ENCODE data around the gene NT5DC4. TPM values are rescaled to one million over a fixed set of nuclear protein-coding genes. Genes with fewer than 3 reads are reported as not detected.

Gene NT5DC4
- total and polyA plus RNA-seq, 2 of the 8 experiments (the other 6 are each of a cell fraction or from before 2014, with no cell fraction given) = not detected

GRCh38 chr2:112692918-112693317 is 27.9 kb upstream of the NT5DC4 start:
- Histone ChIP-seq H3K4ac (replicated peaks; ENCODE audit: insufficient read length, low read depth, low read length) (peak overlapping the region; percentile 60), H2AK5ac (ENCODE audit: low read depth, low read length) (peak overlapping the region; percentile 15; the same call in 1 of the 2 replicates), H4K8ac (ENCODE audit: extremely low read depth, insufficient read depth, low read length) (0 out of 2 replicates have a peak overlapping the region, but pooled peaks have one; percentile 31), H2AFZ (ENCODE audit: low read length) (peak overlapping the region; percentile 71; the same call in 1 of the 2 replicates), H2BK120ac (replicated peaks; ENCODE audit: low read depth, low read length) (peak overlapping the region; percentile 62), H3K4me2 (ENCODE audit: insufficient read depth in 1 of 2, low read depth in 2 of 2, low read length in 2 of 2) (no peak overlapping the region), H3K56ac (replicated peaks; ENCODE audit: insufficient read length, low read depth, low read length) (no peak overlapping the region), H3K79me1 (ENCODE audit: low read depth, low read length) (no peaks in the 10 kb centered on the region), H3K27me3 (replicated peaks in 1 of 4; ENCODE audit: control insufficient read depth in 3 of 4, extremely low read depth in 1 of 4, insufficient read depth in 3 of 4, low read length in 3 of 4) (no peaks in the 10 kb centered on the region), H3K79me2 (ENCODE audit: control insufficient read depth in 1 of 2, insufficient read depth in 2 of 2, low read length in 2 of 2) (no peaks in the 10 kb centered on the region), H3K27ac (ENCODE audit: low read depth, low read length) (no peak overlapping the region), H3K4me1 (replicated peaks in 1 of 4; ENCODE audit: control insufficient read depth in 3 of 4, insufficient read depth in 4 of 4, low read length in 3 of 4) (peaks cover 0 to 6% (median 3%) of the 10 kb centered on the region in 4 experiments; a peak in 4 of 7 replicates), H3K23me2 (ENCODE audit: low read depth, low read length) (no peaks in the 10 kb centered on the region), H3K9me3 (ENCODE audit: insufficient read depth in 2 of 2, low read depth in 1 of 2, low read length in 1 of 2) (no peaks in the 10 kb centered on the region), H2BK15ac (ENCODE audit: low read length) (no peak overlapping the region), H4K91ac (replicated peaks; ENCODE audit: insufficient read length, low read length) (no peak overlapping the region), H2BK12ac (ENCODE audit: low read depth, low read length) (peak overlapping the region; percentile 35; the same call in 1 of the 2 replicates), H3K36me3 (ENCODE audit: control insufficient read depth in 2 of 4, insufficient read depth in 4 of 4, low read length in 3 of 4) (no peaks in the 10 kb centered on the region), H4K5ac (ENCODE audit: insufficient read length, low read depth, low read length) (no peak overlapping the region), H3K18ac (ENCODE audit: extremely low read depth, low read length) (peak overlapping the region; percentile 34), H3K14ac (ENCODE audit: insufficient read length) (no peak overlapping the region), H3K4me3 (ENCODE audit: extremely low read depth in 1 of 4, insufficient read depth in 2 of 4, low read depth in 3 of 4, low read length in 4 of 4) (no peak overlapping the region), H3K23ac (ENCODE audit: insufficient read length) (no peak overlapping the region), H4K20me1 (replicated peaks in 1 of 2; ENCODE audit: control insufficient read depth in 1 of 2, insufficient read depth in 2 of 2, low read length in 2 of 2) (no peaks in the 10 kb centered on the region), H2BK5ac (ENCODE audit: low read depth, low read length) (peak overlapping the region; percentile 77; the same call in 1 of the 2 replicates), H2BK20ac (ENCODE audit: low read length) (no peak overlapping the region; the same call in 1 of the 2 replicates), H3K9ac (replicated peaks in 1 of 4; ENCODE audit: extremely low read depth in 1 of 4, low read depth in 3 of 4, low read length in 3 of 4) (no peak overlapping the region)
- DNase-seq (ENCODE audit: low read depth in 1 of 2, low spot score in 2 of 2) (no peak), FAIRE-seq (no peak)
- CTCF ChIA-PET (ENCODE audit: partially characterized antibody) = interaction anchor here (0.5 to 4.9 kb wide), 9 partner anchors 10 to 96 kb away, joined by 3 to 37 read pairs (median 5); no protein-coding TSS in a partner anchor
- POLR2A ChIA-PET (ENCODE audit: partially characterized antibody) = interaction anchor here (1.0 to 1.3 kb wide), 3 partner anchors 27 to 46 kb away, joined by 3 to 4 read pairs (median 3); no protein-coding TSS in a partner anchor
- WGBS, 2 experiments (ENCODE audit: extremely low coverage in 1 of 2, insufficient coverage in 1 of 2, insufficient read length in 1 of 2, insufficient replicate concordance in 2 of 2, low coverage in 1 of 2, low lambda C conversion rate in 2 of 2, missing lambda C conversion rate in 1 of 2) = 82% methylated on average over 1 of the region's 1 CpG; no CpG with 5 or more reads in 1 of the 2 experiments
- TF ChIP-seq JUN (IDR thresholded peaks at IDR 0.05; ENCODE audit: low read depth, low read length) (no peak), EP300 (IDR thresholded peaks at IDR 0.05; ENCODE audit: borderline replicate concordance in 1 of 2, low read depth in 2 of 2, low read length in 2 of 2) (no peak), ZNF274 (IDR thresholded peaks at IDR 0.05; ENCODE audit: borderline replicate concordance, extremely low read depth, low read length) (no peak), ASH2L (IDR thresholded peaks at IDR 0.05; ENCODE audit: low read length) (no peak), POLR2A (IDR thresholded peaks at IDR 0.05; ENCODE audit: control extremely low read depth in 1 of 2, low read depth in 2 of 2, low read length in 2 of 2) (no peak), KDM5A (IDR thresholded peaks at IDR 0.05; ENCODE audit: low read length) (no peak), RAD21 (IDR thresholded peaks at IDR 0.05 in 1 of 2, conservative IDR thresholded peaks at IDR 0.05 in 1 of 2; ENCODE audit: low read depth in 2 of 2, low read length in 2 of 2) (no peak), RFX5 (IDR thresholded peaks at IDR 0.05; ENCODE audit: borderline replicate concordance, low read depth, low read length) (no peak), POU5F1 (IDR thresholded peaks at IDR 0.05; ENCODE audit: low read depth, low read length) (no peak)
- TF ChIP-seq, protein P1, sequence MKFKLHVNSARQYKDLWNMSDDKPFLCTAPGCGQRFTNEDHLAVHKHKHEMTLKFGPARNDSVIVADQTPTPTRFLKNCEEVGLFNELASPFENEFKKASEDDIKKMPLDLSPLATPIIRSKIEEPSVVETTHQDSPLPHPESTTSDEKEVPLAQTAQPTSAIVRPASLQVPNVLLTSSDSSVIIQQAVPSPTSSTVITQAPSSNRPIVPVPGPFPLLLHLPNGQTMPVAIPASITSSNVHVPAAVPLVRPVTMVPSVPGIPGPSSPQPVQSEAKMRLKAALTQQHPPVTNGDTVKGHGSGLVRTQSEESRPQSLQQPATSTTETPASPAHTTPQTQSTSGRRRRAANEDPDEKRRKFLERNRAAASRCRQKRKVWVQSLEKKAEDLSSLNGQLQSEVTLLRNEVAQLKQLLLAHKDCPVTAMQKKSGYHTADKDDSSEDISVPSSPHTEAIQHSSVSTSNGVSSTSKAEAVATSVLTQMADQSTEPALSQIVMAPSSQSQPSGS (IDR thresholded peaks at IDR 0.05; ENCODE audit: low read length) = no peak
- TF ChIP-seq, protein P2, sequence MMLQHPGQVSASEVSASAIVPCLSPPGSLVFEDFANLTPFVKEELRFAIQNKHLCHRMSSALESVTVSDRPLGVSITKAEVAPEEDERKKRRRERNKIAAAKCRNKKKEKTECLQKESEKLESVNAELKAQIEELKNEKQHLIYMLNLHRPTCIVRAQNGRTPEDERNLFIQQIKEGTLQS (IDR thresholded peaks at IDR 0.05; ENCODE audit: insufficient read depth, low read depth, low read length) = no peak

Data from H1 (cell line).